Middle frontal gyrus (tissue), 1 donor: ENCODE measurements around the gene GNG12.

Source experiments
- DNase-seq: peaks from one replicate; pipeline ENCODE4 v3.0.0-alpha.2; 2015; ENCODE audit warnings: low spot score; ENCODE audit errors: extremely low spot score

GNG12 gene

GRCh38 chr1:67787746-67788145 is 45.5 kb downstream of the GNG12 start:
- DNase-seq = no peak

DNA sequence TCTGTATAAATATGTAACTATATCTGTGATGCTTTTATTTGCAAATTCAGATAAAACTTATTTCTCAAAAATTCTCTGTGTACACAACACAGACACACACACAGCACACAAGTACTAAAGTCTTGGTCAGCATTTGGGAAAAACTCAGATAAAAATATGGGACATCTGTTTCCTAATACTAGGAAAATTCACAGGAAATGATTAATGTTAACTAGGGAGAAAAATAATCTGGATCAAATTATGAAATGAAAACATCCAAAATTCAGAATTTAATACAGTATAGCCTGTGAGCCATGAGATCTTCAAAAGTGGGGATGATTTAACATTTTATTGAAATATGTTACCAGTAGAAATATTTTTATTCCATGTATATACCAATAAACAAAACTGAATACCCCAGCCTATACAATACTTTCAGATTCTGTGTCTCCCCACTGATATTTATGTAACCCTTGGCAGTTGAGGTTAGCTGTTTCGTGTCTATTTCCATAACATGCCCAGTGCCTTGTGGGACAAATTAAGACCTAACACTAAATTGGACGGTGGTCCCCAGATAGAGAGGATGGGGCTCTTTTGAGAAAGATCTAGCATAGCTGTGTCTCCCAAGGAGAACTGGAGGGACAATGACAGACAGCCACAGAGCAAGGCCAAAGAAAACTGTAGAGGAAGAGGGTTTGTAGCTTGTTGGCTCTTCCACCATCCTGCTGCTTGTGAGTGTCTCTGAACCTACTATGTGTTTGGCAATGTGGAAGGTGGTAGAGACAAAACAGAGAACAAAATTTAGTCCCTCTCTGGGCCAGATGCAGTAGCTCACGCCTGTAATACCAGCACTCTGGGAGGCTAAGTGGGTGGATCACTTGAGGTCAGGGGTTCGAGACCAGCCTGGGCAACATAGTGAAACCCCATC is 47.2 kb downstream of the GNG12 start:
- DNase-seq = no peak

DNA sequence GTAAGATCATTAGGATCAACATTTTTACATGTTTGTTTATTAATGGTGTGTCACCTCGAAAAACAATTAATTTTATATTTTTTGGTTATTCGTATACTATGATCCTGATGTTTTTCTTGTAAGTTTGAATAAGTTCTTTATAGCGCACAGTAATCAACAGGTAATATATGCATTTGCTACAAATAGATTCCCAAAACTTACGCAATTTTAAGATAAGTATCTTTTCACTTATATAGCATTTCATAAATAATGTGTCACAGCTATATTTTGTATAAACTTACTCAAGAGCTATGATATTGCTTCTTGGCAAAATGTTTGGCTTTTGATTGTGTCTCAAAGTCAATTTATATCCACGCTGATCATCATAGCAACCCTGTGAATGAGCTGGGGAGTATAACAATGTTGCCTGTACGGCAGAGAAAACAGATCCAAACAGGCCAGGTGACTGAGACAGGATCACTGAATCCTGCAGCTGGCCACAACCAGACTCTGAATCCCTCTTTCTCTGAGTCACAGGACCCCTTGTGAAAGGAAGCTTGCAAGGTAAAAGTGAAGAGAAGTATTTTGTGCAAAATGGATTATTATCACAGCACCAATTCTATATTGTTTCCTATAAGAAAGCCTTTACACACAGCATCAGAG is 48.6 kb downstream of the GNG12 start:
- DNase-seq = no peak

DNA sequence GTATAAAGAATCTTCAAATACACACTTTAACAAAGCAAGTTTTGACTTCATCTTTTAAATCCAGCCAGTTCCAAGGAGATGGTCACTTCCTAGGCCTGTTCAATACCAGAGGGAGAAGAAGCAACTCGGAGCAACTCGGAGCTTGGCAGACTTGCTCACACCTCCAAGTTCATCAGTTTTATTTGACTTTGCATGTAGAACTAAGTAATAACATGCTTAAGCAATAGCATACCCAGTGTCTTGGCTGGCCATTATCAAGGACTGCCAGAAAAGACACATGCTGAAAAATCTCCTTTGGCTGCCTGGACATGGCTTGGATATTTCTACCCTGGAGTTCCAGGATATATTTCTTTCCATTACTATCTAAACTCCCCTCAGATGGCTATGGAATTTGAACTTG is 52.6 kb downstream of the GNG12 start:
- no peak for DNase-seq

GRCh38 chr1:67777440-67777839 is 55.8 kb downstream of the GNG12 start:
- DNase-seq = no peak

GRCh38 chr1:67777016-67777415 is 56.3 kb downstream of the GNG12 start:
- no peak for DNase-seq

GRCh38 chr1:67773462-67773861 is 59.8 kb downstream of the GNG12 start:
- no peak for DNase-seq

DNA sequence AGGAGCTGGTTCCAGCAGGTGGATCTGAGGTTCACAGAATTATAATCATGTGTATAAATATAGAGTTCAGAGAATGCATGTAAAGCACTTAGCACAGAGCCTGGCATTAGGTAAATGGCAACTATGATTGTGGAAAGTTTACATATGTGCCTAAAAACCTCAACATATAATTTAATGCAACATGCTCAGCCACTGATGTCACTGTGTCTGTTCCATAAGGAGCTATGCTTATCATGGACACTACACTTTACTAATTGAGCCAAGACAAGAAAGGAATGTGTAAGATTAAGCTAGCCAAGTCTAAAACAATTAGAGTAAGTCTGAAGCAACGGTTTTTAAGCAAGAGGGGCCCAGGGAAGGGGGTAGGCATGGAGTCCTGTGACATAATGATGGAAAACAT is 61.5 kb downstream of the GNG12 start:
- no peak for DNase-seq

GRCh38 chr1:67771152-67771551 is 62.1 kb downstream of the GNG12 start:
- DNase-seq = no peak

- DNase-seq = no peak
These were observed 63.5 kb downstream of the GNG12 start for GRCh38 chr1:67769633-67770256.

GRCh38 chr1:67768480-67768879 is 64.8 kb downstream of the GNG12 start:
- DNase-seq = no peak

GRCh38 chr1:67767103-67767782 is 66.0 kb downstream of the GNG12 start:
- DNase-seq = no peak

GRCh38 chr1:67766141-67766978 is 66.9 kb downstream of the GNG12 start:
- peak; percentile 35 for DNase-seq

DNA sequence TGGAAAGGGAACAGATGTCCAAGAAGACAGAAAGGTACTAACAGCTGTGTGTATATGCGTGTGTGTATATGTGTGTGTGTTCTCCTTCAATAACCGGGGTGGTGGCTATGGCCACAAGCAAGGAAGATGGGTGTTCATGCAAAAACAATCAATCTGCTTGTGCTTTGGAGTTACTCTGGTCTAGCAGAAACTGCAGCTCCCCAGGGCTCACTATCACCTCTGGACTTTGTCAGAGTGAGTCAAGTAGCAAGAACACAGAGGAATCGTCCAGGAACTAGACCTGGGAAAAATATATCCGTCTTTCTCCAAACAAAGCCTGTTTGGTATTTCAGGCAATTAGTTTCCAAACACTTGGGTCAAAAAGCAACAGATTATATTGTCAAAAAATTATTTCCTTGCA is 68.6 kb downstream of the GNG12 start:
- DNase-seq = no peak

DNA sequence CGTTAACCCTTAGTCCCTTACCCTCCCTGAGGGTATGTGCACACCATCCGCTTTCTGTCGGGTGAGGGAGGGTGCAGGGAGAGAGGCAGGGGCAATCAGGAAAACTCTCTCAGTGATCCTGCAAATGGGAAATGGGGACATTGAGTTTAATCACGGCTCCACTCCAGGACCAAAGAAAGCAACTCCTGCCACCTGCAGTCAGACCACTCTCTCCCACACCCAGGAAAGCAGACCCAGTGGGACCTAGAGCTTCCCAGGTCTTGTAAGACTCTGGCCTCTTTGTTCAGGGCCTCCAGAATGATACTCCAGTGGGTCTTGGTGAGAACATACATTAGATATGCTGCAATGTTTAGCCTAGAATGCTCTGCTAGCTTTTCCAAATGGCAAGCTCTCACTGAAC is 71.5 kb downstream of the GNG12 start:
- DNase-seq = no peak

- no peak for DNase-seq
These were observed 72.2 kb downstream of the GNG12 start for GRCh38 chr1:67761091-67761490.

DNA sequence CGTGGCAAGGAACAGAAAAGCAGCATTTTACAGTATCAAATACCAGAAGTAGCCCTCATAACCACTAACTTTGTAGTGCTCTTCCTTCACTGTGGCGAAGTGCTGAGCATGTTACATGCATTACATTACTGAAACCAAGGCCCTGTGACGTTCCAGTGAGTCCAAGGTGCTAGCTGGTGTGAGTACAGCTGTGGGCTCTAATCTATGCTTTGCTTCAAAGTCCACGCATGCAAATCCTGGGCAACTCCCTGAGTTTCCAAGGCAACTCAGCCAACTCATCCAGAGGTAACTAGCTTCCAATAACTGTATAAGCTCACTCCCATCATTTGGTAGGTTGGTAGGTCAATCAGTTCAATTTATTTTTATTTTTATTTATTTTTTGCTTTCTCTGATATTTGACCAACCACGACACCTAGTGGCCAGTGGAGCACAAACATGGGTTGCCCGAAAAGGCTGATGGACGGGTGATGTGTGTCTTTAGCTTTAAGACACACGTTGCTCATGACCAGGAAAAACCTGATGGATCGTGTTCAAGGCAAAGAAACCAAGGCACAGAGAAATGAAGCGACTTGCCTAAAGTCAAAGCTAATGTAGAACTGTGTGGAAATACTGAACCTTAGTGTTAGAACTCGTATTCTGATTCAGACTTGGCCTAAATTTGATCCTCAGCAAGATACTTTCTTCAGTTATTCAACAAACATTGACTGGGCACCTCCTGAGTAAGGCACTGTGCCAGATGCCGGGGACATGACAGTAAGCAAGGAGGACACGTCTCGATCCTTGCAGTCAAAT is 73.0 kb downstream of the GNG12 start:
- DNase-seq = no peak

GRCh38 chr1:67759692-67760029 is 73.6 kb downstream of the GNG12 start:
- DNase-seq = no peak

DNA sequence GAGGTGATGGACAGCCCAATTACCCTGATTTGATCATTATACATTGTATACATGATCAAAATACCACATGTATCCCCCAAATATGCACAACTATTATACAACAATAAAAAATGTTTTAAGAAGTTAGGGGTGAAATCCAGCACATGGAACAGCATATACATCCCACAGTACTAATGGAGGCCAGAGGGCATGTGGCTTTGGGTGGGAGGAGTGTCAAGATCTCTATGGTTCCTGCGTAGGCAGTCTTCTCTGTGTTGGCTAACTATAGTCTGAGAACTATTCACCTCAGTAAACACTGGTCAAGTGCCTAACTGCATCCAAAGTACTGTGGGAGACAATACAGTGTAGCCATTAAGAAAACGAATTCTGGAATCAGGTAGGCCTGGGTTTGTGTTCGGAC is 74.2 kb downstream of the GNG12 start:
- no peak for DNase-seq

- DNase-seq = no peak
These were observed 77.6 kb downstream of the GNG12 start for GRCh38 chr1:67755619-67756018.
